Retina (tissue), 1 donor: ENCODE data around the gene KRTAP19-8.

Experiments
- DNase-seq: peaks from one replicate; pipeline ENCODE4 v3.0.0-alpha.2; 2016

KRTAP19-8 gene

DNA sequence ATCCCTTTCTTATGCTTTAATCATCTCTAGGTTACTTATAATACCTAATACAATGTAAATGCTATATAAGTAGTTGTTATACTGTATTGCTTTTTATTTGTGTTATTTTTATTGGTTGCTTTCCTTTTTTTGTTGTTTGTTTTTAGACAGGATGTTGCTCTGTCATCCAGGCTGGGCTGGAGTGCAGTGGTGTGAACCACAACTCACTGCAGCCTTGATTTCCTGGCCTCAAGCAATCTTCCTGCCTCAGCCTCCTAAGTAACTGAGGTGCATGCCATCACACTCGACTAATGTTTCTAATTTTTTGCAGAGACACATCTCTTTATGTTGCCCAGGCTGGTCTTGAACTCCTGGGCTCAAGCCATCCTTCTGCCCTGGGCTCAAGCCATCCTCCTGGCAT is 26.9 kb downstream of the KRTAP19-8 start:
- no peak for DNase-seq

DNA sequence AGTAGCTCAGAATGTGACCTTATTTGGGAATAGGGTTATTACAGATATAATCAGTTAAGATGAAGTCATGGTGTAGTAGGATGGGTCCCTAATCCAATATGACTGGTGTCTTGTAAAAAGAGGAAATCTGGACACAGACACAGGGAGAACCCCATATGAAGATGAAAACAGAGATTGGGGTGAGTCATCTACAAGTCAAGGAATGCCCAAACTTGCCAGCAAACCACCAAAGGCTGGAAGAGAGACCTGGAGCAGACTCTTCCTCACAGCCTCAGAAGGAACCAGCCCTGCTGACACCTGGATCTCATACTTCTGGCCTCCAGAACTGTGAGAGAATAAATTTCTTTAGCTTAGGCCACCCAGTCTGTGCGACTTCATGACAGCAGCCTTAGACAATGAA is 29.9 kb downstream of the KRTAP19-8 start:
- DNase-seq: no peak

DNA sequence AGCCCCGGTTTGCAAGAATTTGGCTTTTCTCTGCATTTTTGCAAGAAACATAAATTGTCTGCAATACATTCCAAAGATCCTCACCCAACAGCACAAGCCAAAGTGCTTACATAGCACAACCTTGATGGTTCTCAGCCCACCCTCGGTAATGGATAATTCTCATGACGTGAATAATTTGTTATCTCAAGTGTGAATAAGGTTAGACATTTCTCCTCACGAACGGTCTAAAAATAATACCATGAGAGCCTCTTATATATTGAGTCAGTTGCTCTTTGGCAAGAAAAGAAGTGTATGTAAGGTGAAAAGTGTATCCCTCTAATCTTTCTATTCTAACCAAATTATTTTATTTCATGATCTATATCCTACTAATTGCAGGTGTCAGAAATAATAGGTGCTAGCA is 33.3 kb downstream of the KRTAP19-8 start:
- DNase-seq: no peak

DNA sequence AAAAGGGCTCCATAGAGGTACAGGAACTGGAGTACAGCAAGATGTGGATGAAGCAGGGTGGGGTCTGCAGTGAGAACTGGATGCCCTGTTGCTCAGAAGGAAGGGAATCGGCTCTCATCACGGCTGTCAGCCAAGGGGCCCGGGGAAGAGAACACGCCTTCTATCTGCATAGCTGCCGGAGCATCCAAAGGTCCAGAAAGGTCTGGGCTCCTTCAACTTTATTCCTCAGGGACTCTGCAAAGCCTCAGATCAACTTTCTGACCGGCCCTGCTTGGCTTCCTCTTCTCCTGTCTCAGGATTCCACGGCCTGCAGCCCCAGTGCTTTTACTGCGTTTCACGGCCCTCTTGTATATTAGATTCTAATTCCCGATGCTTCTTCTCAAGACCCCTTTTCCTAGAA is 34.8 kb downstream of the KRTAP19-8 start:
- DNase-seq: no peak

DNA sequence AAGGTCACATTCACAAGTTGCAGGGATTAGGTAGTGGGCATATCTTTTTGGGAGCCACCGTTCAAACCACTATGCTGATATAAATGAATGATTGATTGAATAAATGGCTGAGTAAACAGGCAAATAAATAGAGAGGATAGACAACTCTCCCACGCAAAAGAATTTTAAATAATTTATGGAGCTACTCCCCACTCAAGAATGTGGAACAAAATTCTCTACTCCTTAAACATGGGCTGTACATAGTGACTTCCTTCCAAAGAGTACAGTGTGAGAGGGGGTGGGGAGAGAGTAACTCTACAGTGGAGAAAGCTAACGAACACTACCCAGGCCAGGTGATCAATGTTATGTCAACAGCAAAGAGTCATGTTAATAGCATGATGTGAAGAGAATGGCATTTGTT is 40.7 kb downstream of the KRTAP19-8 start:
- no peak for DNase-seq

DNA sequence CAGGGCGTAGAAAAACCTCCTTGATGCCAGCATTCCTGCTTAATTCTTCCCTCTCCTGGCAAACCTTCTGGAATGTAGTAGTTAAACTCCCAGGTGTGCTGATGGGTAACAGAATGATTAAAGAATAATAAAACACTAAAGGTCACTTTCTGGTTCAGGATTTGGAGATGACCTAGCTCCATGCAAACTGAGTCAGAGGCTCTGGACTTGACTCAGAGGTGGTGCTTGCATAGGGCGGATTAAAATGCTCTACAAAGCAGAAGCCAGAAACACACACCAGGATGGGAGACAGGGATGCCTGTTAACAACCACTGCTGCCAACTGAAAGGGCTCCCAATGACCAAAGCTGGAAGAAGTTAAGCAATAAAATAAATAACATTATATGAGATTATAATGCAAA is 41.5 kb downstream of the KRTAP19-8 start:
- DNase-seq: no peak

DNA sequence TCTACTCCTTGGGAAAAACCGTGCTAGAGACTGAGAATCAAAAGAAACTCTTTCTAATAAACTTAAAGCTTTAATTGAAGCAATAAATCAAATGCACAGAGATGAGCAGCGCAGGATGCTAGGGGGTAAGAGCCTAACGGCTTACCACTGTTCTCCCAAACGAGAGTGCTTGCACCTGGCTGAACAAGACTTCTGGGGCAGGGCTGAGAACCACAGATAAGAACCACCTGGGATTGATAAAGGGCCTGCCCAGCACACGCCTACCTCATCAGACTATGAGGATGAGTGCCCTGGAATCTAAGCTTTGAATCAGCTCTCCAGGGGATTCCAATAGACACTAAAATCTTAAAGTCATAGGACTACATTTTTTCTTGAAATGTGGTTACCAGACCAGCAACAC is 43.3 kb downstream of the KRTAP19-8 start:
- no peak for DNase-seq

DNA sequence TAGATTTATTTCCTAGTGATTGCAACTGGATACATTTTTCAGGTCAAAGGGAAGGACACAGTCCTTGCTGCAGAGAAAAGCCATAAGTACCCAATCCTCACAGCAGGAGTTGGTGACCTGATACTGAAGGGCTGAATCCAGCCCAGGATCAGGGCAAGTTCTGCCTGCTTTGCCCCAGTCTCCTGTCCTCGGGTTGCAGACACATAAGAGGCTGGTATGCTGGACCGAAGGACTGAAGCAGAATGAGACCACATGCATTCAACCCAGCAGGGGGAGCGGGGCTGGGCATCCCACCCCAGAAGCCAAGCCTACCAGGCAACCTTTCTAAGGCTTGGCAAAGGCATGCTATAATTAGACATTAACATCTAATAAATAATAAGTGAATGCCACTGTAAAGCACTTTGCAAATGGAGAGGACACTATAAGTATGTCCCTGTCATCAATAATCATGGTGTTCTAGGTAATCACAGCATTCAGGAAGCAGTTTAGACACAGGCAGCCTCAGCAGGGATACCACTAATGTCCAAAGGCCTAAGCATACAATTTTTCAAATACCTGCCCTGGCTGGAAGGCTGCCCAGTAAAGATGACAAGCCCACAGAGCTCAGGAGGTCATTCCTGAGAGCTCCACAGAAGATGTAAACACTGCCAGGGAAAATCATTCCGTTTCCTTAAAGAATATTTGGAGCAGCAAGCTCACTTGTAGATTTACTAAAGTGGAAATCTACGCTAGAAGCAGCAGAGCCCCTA is 47.6 kb downstream of the KRTAP19-8 start:
- no peak for DNase-seq

DNA sequence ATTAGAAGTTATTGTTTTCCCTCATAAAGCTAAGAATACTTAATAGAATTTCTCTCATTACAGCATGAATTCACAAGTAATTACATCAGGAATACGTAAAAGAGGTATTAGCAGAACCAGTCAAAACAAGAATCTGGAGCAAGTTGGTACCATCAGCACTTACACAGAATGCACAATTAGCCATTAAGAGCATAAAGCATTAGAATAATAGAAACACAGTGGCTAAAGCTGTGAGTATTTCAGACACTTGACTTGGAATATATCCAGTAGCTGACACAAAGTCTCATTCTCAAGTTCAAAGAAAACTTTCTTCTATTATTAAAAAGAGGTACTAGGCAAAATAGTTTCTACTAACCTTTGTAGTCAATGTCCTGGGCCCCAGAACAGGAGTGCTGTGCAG is 49.6 kb downstream of the KRTAP19-8 start:
- DNase-seq: no peak
